Left ventricle myocardium inferior (tissue), 1 donor: ENCODE results near the gene PLS1. TPM values are rescaled to one million over a fixed set of nuclear protein-coding genes. Genes with fewer than 3 reads are reported as not detected.
A peak's percentile ranks its signal among the peaks of the same experiment; 100 is the strongest.
"Not testable (repeated sequence)": the region's sequence is repeated elsewhere in the genome, so short reads cannot be mapped to it uniquely, and the experiment has no call there.

Source experiments
- DNase-seq: peaks from one replicate; pipeline ENCODE4 v3.0.0-alpha.2; 2020
- H3K27ac ChIP-seq: fragments of 200-600 bp; replicated peaks from 2 replicates; pipeline ENCODE4 v1.8.0; 2021
- H3K27me3 ChIP-seq: fragments of 200-600 bp; 2 replicates; pipeline ENCODE4 v1.8.0; 2021; ENCODE audit warnings: low read depth
- H3K36me3 ChIP-seq: fragments of 200-600 bp; 2 replicates; pipeline ENCODE4 v1.8.0; 2021
- H3K4me1 ChIP-seq: fragments of 200-600 bp; 2 replicates; pipeline ENCODE4 v1.8.0; 2021
- H3K4me3 ChIP-seq: fragments of 200-600 bp; 2 replicates; pipeline ENCODE4 v1.8.0; 2021; ENCODE audit warnings: mild to moderate bottlenecking, moderate library complexity
- H3K9me3 ChIP-seq: fragments of 200-600 bp; replicated peaks from 2 replicates; pipeline ENCODE4 v1.8.0; 2021
- intact Hi-C: fragments of 100-400 bp; cut with micrococcal nuclease; formaldehyde crosslinking; loops from one replicate; pipeline ENCODE4 v1.11.0; 2022
- total RNA-seq: library from RNA; stranded (reverse); fragmentation: NEBNext Ultra II Directional; extraction: Animal tissue kit (Norgen Biotek cat#: 25700); gene quantifications from one replicate; pipeline ENCODE4 v1.2.1, GENCODE V29; 2021
- TF ChIP-seq, protein P1 (sequence below): fragments of 200-600 bp; IDR thresholded peaks from 2 replicates; pipeline ENCODE4 v1.8.0; 2021; ENCODE audit warnings: antibody characterized with exemption, mild to moderate bottlenecking, borderline replicate concordance
- donor health status: DM: no; HTN: yes; CAD: no; lungs with severe emphysema.

The PLS1 gene
- total RNA-seq, 1 donor from 2014 or later, result 2.6 TPM

DNA sequence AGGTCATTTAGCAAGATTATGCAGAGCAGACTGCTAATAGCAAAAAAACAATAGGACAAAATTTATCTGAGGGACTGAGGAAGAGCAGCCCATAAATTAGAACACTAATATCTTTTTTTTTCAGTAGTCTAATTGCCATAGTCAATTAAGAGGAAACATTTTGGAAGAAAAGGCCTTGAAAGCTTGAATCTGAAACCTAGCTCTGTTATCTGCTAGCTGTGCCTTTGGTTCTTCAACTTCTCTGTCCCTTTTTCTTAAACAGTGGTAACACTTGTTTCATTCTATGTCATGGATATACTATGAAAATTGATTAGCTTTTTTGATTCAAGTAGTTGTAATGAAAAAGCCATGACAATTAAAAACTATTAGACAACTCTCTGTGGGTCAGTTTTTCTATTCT lies 19.4 kb upstream of the PLS1 start:
- Histone ChIP-seq H3K4me3 (no peak overlapping the region), H3K36me3 (no peaks in the 10 kb centered on the region), H3K27ac (no peak overlapping the region), H3K27me3 (no peaks in the 10 kb centered on the region), H3K4me1 (peaks cover 40% of the 10 kb centered on the region), H3K9me3 (no peaks in the 10 kb centered on the region)
- DNase-seq, result no peak
- TF ChIP-seq, protein P1, sequence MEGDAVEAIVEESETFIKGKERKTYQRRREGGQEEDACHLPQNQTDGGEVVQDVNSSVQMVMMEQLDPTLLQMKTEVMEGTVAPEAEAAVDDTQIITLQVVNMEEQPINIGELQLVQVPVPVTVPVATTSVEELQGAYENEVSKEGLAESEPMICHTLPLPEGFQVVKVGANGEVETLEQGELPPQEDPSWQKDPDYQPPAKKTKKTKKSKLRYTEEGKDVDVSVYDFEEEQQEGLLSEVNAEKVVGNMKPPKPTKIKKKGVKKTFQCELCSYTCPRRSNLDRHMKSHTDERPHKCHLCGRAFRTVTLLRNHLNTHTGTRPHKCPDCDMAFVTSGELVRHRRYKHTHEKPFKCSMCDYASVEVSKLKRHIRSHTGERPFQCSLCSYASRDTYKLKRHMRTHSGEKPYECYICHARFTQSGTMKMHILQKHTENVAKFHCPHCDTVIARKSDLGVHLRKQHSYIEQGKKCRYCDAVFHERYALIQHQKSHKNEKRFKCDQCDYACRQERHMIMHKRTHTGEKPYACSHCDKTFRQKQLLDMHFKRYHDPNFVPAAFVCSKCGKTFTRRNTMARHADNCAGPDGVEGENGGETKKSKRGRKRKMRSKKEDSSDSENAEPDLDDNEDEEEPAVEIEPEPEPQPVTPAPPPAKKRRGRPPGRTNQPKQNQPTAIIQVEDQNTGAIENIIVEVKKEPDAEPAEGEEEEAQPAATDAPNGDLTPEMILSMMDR, result no peak
- intact Hi-C loops, result no loop called here

DNA sequence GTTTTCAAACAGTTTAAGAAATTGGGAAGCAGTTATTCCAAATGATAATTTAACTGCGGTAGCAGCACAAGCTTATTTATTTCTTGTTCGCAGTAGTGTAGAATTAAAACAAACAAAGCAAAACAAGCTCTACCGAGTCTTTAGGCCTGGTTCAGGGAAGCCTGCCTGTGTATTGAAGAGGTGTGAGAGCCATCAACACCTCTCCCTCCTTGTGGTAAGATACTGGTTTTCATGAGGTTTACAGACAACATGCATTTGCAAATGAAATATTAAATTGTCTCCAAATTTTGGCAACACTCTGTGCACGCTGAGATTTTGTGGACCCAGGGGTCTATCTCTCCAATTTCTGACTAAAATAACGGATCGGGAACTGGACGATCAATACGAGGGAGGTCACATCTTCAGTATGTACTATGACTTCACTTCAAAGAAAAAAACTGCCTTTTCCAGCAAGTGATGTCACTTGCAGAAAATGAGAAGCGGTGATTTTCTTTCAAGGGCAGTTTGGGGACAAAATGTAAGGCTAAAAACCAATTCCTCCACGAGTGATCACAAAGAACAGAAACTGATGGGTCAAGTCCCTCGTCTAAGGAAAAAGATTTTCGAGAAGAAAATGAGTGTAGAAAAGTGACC lies 18.4 kb upstream of the PLS1 start:
- TF ChIP-seq, protein P1, result no peak
- intact Hi-C loops, result no loop called here
- no peak for DNase-seq
- H3K36me3 ChIP-seq, result no peaks in the 10 kb centered on the region
- H3K27me3 ChIP-seq, result no peaks in the 10 kb centered on the region
- H3K27ac ChIP-seq, result peak overlapping the region; percentile 96
- H3K4me3 ChIP-seq, result peak overlapping the region; percentile 97
- H3K4me1 ChIP-seq, result peaks cover 40% of the 10 kb centered on the region
- H3K9me3 ChIP-seq, result no peaks in the 10 kb centered on the region

DNA sequence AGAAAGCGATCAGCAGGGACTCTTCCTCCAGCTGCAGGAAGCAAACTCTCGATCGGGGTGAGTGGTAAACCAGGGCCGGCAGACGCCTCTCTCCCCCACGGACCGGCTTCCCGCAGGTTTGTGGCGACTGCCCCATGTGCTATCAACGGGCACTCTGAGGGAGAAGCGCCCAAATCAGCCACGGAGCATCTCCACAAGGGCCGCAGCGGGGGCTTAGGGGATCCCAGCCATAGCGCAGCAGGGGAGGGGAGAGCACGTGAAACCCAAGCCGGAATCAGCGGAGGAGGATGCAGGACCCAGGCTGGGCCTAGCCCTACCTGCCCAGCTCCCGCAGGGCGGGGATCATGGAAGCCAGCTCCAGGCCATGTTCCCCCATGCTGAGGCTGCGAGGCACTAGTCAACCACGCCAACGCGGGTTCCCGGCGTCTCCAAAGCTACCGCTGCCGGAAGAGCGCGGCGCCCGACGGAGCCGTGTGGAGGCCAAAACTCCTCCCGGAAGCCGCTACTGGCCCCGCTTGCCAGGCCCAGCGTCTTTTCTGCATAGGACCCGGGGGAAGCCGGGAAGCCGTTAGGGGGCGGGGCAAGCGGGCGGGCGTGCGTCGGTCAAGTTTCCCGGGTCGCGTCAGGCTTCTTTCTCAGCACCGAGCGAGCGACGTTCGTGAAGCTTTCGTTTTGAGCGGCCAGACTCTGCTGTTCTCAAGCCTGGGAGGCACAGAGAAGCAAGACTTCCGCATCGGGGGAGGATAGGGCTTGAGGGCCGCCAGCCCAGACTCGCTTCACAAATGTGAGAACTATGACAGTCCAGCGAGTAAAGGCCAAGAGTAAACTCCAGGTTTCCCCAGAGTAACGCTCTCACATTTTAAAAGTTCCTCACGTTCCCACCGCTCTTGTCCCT lies 17.6 kb upstream of the PLS1 start, which contains the start of gene ATR:
ATR (minus strand) TSS at position 405 of the 895 bp plus-strand sequence; CDS start at position 376, 29 bp downstream.
- H3K36me3 ChIP-seq, result no peaks in the 10 kb centered on the region
- intact Hi-C loops, result no loop called here

DNA sequence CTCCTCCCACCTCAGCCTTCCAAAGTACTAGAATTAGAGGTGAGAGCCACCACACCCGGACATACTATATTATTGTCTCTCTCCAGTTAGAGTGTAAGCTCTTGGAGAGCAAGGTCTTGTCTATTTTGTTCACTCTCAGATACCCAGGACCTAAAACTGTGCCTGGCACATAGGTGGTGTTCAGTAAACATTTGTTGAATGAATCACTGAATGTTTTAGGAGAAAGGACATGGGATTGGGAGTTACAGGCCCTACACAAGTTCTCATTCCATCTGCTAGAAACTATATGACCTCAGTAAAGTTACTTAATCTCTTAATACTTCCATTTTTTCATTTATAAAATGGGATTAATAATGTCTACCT lies 16.2 kb upstream of the PLS1 start:
- TF ChIP-seq, protein P1, result no peak
- no peaks in the 10 kb centered on the region for H3K36me3 ChIP-seq
- intact Hi-C loops, result no loop called here
- H3K9me3 ChIP-seq, result no peaks in the 10 kb centered on the region
- H3K4me3 ChIP-seq, result no peak overlapping the region
- no peak for DNase-seq
- no peak overlapping the region for H3K27ac ChIP-seq
- peaks cover 35% of the 10 kb centered on the region for H3K4me1 ChIP-seq
- no peaks in the 10 kb centered on the region for H3K27me3 ChIP-seq

More for the DNA sequence above, 17.6 kb upstream of the PLS1 start, which contains the start of gene ATR:
- Histone ChIP-seq H3K27me3 (no peaks in the 10 kb centered on the region), H3K9me3 (no peaks in the 10 kb centered on the region), H3K4me1 (peaks cover 40% of the 10 kb centered on the region), H3K4me3 (peak within 1 kb of the TSS; percentile 97), H3K27ac (peak within 1 kb of the TSS; percentile 96)
- TF ChIP-seq, protein P1, result no peak
- peak; percentile 97 for DNase-seq

DNA sequence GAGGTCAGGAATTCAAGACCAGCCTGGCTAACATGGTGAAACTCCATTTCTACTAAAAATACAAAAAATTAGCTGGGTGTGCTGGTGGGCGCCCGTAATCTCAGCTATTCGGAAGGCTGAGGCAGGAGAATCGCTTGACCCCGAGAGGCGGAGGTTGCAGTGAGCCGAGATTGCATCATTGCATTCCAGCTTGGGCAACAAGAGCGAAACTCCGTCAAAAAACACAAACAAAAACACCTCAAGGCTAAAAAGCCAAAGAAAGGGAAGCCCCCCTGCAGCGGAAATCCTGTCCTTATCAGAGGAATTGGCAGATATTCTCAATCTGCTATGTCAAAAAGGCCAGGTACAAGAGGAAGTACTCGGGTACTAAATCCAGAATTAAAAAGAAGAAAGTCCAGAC lies 15.1 kb upstream of the PLS1 start:
- H3K4me3 ChIP-seq, H3K9me3 ChIP-seq, H3K36me3 ChIP-seq, DNase-seq, H3K27ac ChIP-seq, H3K27me3 ChIP-seq, intact Hi-C loops: not testable (repeated sequence)
- H3K4me1 ChIP-seq, result peaks cover 34% of the 10 kb centered on the region
